B cell (primary cell): ENCODE results near the gene MPST. TPM values are rescaled to one million over a fixed set of nuclear protein-coding genes. Genes with fewer than 3 reads are reported as not detected.

Experiments used
- ATAC-seq: fragments of 200-7000 bp; cut with Tn5 transposase; one replicate; pipeline ENCODE4 v1.10.0; 2021; ENCODE audit warnings: low read depth, mild to moderate bottlenecking, moderate number of reproducible peaks, moderate library complexity
- CTCF ChIA-PET: fragments of 350-600 bp; sonication (Branson Sonifier 250); formaldehyde crosslinking; loops from one replicate; lab custom pipeline; 2021; ENCODE audit warnings: antibody characterized with exemption, inconsistent platforms; lab: Charles Lee
- POLR2A ChIA-PET: fragments of 350-600 bp; sonication (Branson Sonifier 250); formaldehyde crosslinking; loops from one replicate; lab custom pipeline; 2021; ENCODE audit warnings: antibody characterized with exemption; lab: Charles Lee
- DNase-seq: peaks from one replicate; pipeline ENCODE4 v3.0.0; 2013
- H2AFZ ChIP-seq: 2 replicates; pipeline ENCODE4 v1.6.1; 2012; ENCODE audit warnings: mild to moderate bottlenecking, low read depth, low read length; ENCODE audit not compliant: insufficient read depth, poor library complexity, severe bottlenecking
- H3K27ac ChIP-seq, 2 donors: 1 replicate in 1 of 2; 2 replicates in 1 of 2; pipeline ENCODE4 v1.5.1; 2012 to 2013; ENCODE audit warnings: low read length in 2 of 2, mild to moderate bottlenecking in 2 of 2, moderate library complexity in 1 of 2
- H3K27me3 ChIP-seq, 4 experiments: fragments of 200-600 bp in 1 of 4; sonication (generic) in 1 of 4; replicated peaks in 1 of 4; 1 replicate in 2 of 4; 2 replicates in 2 of 4; pipeline versions ENCODE4 v1.6.1 to v1.7.0; 2013 to 2016; ENCODE audit warnings: low read length in 3 of 4, mild to moderate bottlenecking in 2 of 4, mixed read lengths in 1 of 4, moderate library complexity in 1 of 4; ENCODE audit not compliant: insufficient read depth in 4 of 4, control insufficient read depth in 3 of 4; ENCODE audit errors: control extremely low read depth in 1 of 4
- H3K36me3 ChIP-seq, 2 experiments: replicated peaks in 1 of 2; 1 replicate in 1 of 2; 2 replicates in 1 of 2; pipeline versions ENCODE4 v1.6.1 to v1.7.1; 2013; ENCODE audit warnings: low read length in 1 of 2; ENCODE audit not compliant: insufficient read depth in 2 of 2, control insufficient read depth in 1 of 2; ENCODE audit errors: control extremely low read depth in 1 of 2, extremely low read depth in 1 of 2
- H3K4me1 ChIP-seq, 2 donors: fragments of 200-600 bp in 1 of 2; sonication (generic) in 1 of 2; 1 replicate in 1 of 2; 2 replicates in 1 of 2; pipeline versions ENCODE4 v1.5.1 to v1.6.1; 2013 to 2017; ENCODE audit warnings: low read length in 2 of 2; ENCODE audit not compliant: control insufficient read depth in 2 of 2, insufficient read depth in 2 of 2
- H3K4me2 ChIP-seq: replicated peaks from 2 replicates; pipeline ENCODE3; 2012; ENCODE audit warnings: mild to moderate bottlenecking, low read depth, low read length; ENCODE audit not compliant: poor library complexity, severe bottlenecking
- H3K4me3 ChIP-seq, 5 experiments: fragments of 200-600 bp in 1 of 5; sonication (generic) in 1 of 5; 1 replicate in 3 of 5; 2 replicates in 2 of 5; pipeline versions ENCODE4 v1.5.1 to v1.7.0; 2011 to 2016; ENCODE audit warnings: low read length in 4 of 5, mild to moderate bottlenecking in 4 of 5, low read depth in 2 of 5, control low read depth in 1 of 5, moderate library complexity in 1 of 5; ENCODE audit not compliant: insufficient read depth in 1 of 5; ENCODE audit errors: control extremely low read depth in 1 of 5, extremely low read depth in 1 of 5
- H3K79me2 ChIP-seq: fragments of 200-600 bp; sonication (generic); one replicate; pipeline ENCODE4 v1.6.0; 2016; ENCODE audit warnings: low read length; ENCODE audit not compliant: control insufficient read depth, insufficient read depth
- H3K9ac ChIP-seq: fragments of 200-600 bp; sonication (generic); 2 replicates; pipeline ENCODE4 v1.6.1; 2017; ENCODE audit warnings: mild to moderate bottlenecking, low read length, moderate library complexity
- H3K9me3 ChIP-seq, 3 donors: one replicate each; pipeline versions ENCODE4 v1.6.1 to v1.7.1; 2013; ENCODE audit warnings: low read length in 2 of 3; ENCODE audit not compliant: control insufficient read depth in 2 of 3, insufficient read depth in 1 of 3; ENCODE audit errors: control extremely low read depth in 1 of 3
- H4K20me1 ChIP-seq: 2 replicates; pipeline ENCODE4 v1.6.0; 2012; ENCODE audit warnings: mild to moderate bottlenecking, low read length; ENCODE audit not compliant: insufficient read depth, control insufficient read depth, poor library complexity, severe bottlenecking
- H3K27ac Mint-ChIP-seq: one replicate; pipeline ENCODE4 v1.8.0; 2021; ENCODE audit warnings: mixed read lengths
- H3K27me3 Mint-ChIP-seq: one replicate; pipeline ENCODE4 v1.8.0; 2021; ENCODE audit warnings: mixed read lengths
- H3K4me1 Mint-ChIP-seq: one replicate; pipeline ENCODE4 v1.8.0; 2021; ENCODE audit warnings: mixed read lengths
- H3K4me3 Mint-ChIP-seq: one replicate; pipeline ENCODE4 v1.8.0; 2021; ENCODE audit warnings: mixed read lengths
- H3K9me3 Mint-ChIP-seq: one replicate; pipeline ENCODE4 v1.8.0; 2022; ENCODE audit warnings: mixed read lengths; ENCODE audit not compliant: insufficient read depth
- EZH2 ChIP-seq: IDR thresholded peaks from 2 replicates; pipeline ENCODE4 v1.6.1; 2012; ENCODE audit warnings: borderline replicate concordance, low read depth, mild to moderate bottlenecking, moderate library complexity, low read length; ENCODE audit not compliant: insufficient read depth, poor library complexity, severe bottlenecking
- WGBS: methylation state at CpG from one replicate; pipeline ENCODE4 v1.1.5; 2013; ENCODE audit warnings: missing lambda C conversion rate; ENCODE audit not compliant: insufficient coverage; 5-methylcytosine and 5-hydroxymethylcytosine counted together
- intact Hi-C: fragments of 100-400 bp; cut with micrococcal nuclease; formaldehyde crosslinking; loops from one replicate; pipeline ENCODE4 v1.10.0; 2022
- polyA plus RNA-seq: library from polyadenylated mRNA; depleted of rRNA; stranded (reverse); fragments of >200 nt; gene quantifications from 2 replicates; pipeline ENCODE4 v1.2.3, GENCODE V29; 2012
- total RNA-seq, 2 donors: library from RNA; stranded (reverse); fragments of 120-200 nt in 1 of 2; gene quantifications; 1 replicate in 1 of 2; 2 replicates in 1 of 2; pipeline versions ENCODE4 v1.2.3 to v1.2.4, GENCODE V29; 2013 to 2022
- TF ChIP-seq, protein P1 (sequence below): fragments of 200-600 bp; IDR thresholded peaks from one replicate; pipeline ENCODE4 v1.8.0; 2022; ENCODE audit warnings: antibody characterized with exemption, mild to moderate bottlenecking

The MPST gene
- total and polyA plus RNA-seq, 2 donors (not counting 1 experiment from before 2014, with no cell fraction given), result 11.2 to 17.7 TPM

DNA sequence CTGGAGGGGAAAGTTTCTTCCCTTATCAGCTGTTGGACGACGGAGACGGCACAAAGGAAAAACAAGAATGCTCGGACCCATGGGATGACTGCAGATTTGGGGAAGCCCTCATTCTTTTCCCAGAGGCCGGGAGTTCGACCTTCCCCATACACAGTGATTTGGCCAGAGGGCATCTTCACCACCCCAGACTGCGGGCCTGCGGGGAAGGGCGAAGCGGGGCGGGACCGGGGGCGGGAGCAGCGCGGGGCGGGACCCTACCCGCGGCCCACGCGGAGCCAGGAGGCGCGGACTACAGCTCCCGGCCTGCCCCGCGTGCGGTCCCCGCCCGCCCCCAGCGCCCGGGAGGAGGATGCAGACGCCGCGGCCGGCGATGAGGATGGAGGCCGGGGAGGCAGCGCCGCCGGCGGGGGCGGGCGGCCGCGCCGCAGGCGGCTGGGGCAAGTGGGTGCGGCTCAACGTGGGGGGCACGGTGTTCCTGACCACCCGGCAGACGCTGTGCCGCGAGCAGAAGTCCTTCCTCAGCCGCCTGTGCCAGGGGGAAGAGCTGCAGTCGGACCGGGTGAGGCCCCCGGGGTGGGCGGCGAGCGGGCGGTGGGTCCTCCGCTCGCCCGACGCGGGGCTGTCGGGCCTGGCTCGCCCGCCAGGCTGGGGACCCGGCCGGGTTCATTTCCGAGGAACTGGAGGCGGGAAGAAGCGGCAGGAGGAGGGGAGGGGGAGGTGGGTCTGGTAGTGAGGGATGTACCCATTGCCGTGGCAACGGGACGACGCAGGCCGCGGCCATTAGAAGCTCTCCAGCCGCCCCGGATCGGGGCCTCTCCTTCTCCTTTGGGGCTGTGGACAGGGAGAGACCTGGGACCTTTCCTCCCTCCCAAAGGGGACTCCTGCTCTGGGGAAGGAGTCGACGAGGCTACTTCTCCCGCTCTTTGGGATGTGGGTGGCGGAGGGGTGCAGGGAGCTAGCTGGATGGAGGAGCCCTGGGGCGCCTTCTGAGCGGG lies 32.1 kb downstream of the MPST start, which contains the start of gene KCTD17:
Gene KCTD17, plus strand, starts transcription at position 352 of the 995 bp plus-strand sequence. Its CDS starts 19 bp downstream, at position 371.
- H2AFZ ChIP-seq, result peak within 1 kb of the TSS; percentile 78
- Mint-ChIP-seq H3K9me3 (no peaks in the 10 kb centered on the region), H3K27me3 (no peaks in the 10 kb centered on the region), H3K27ac (peak within 1 kb of the TSS; percentile 39), H3K4me1 (peaks cover 12% of the 10 kb centered on the region), H3K4me3 (peak within 1 kb of the TSS; percentile 85)
- no peak for TF ChIP-seq EZH2
- TF ChIP-seq, protein P1, sequence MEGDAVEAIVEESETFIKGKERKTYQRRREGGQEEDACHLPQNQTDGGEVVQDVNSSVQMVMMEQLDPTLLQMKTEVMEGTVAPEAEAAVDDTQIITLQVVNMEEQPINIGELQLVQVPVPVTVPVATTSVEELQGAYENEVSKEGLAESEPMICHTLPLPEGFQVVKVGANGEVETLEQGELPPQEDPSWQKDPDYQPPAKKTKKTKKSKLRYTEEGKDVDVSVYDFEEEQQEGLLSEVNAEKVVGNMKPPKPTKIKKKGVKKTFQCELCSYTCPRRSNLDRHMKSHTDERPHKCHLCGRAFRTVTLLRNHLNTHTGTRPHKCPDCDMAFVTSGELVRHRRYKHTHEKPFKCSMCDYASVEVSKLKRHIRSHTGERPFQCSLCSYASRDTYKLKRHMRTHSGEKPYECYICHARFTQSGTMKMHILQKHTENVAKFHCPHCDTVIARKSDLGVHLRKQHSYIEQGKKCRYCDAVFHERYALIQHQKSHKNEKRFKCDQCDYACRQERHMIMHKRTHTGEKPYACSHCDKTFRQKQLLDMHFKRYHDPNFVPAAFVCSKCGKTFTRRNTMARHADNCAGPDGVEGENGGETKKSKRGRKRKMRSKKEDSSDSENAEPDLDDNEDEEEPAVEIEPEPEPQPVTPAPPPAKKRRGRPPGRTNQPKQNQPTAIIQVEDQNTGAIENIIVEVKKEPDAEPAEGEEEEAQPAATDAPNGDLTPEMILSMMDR, result no peak
- H3K9ac ChIP-seq, result peak within 1 kb of the TSS; percentile 73
- DNase-seq (peak; percentile 78), ATAC-seq (peak; percentile 100)
- H4K20me1 ChIP-seq, result no peaks in the 10 kb centered on the region
- peak within 1 kb of the TSS; percentile 95 for H3K4me2 ChIP-seq
- peaks cover 0 to 8% of the 10 kb centered on the region in 2 experiments for H3K36me3 ChIP-seq
- H3K27ac ChIP-seq, result peak within 1 kb of the TSS in 1 of 2 donors; percentile 36
- peak within 1 kb of the TSS in 4 of 5 experiments; percentile 40 to 71 (median 60) for H3K4me3 ChIP-seq
- H3K79me2 ChIP-seq, result no peaks in the 10 kb centered on the region
- ChIA-PET POLR2A (interaction anchor here (0.5 to 0.7 kb wide), 5 partner anchors 13 to 774 kb away, joined by 3 to 6 read pairs (median 4); no protein-coding TSS in a partner anchor), CTCF (interaction anchor here (1.3 to 2.4 kb wide), 3 partner anchors 9 to 74 kb away, joined by 3 to 9 read pairs (median 4); partner anchors contain the start of gene TST)
- no peaks in the 10 kb centered on the region for H3K9me3 ChIP-seq
- 6% methylated on average over 84 of the region's 89 CpGs for WGBS
- intact Hi-C loops, result loop anchor here (1.0 to 5.0 kb wide), 2 partner anchors 275 to 1749 kb away; partner anchors contain the start of gene IFT27
- H3K27me3 ChIP-seq, result no peaks in the 10 kb centered on the region
- H3K4me1 ChIP-seq, result peaks cover 7 to 18% of the 10 kb centered on the region in 2 donors
